ENCODE results near the gene RASA3.

RASA3 gene

GRCh38 chr13:114110091-114110829 is 22.2 kb downstream of the RASA3 start:
- H3K4me3 Mint-ChIP-seq = no peak overlapping the region
- no peaks in the 10 kb centered on the region for H3K9me3 Mint-ChIP-seq
- peaks cover 80% of the 10 kb centered on the region for H3K4me1 Mint-ChIP-seq
- H3K36me3 Mint-ChIP-seq (ENCODE audit: low read depth) = no peaks in the 10 kb centered on the region
- TF ChIP-seq, protein P1, sequence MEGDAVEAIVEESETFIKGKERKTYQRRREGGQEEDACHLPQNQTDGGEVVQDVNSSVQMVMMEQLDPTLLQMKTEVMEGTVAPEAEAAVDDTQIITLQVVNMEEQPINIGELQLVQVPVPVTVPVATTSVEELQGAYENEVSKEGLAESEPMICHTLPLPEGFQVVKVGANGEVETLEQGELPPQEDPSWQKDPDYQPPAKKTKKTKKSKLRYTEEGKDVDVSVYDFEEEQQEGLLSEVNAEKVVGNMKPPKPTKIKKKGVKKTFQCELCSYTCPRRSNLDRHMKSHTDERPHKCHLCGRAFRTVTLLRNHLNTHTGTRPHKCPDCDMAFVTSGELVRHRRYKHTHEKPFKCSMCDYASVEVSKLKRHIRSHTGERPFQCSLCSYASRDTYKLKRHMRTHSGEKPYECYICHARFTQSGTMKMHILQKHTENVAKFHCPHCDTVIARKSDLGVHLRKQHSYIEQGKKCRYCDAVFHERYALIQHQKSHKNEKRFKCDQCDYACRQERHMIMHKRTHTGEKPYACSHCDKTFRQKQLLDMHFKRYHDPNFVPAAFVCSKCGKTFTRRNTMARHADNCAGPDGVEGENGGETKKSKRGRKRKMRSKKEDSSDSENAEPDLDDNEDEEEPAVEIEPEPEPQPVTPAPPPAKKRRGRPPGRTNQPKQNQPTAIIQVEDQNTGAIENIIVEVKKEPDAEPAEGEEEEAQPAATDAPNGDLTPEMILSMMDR (IDR thresholded peaks at IDR 0.05) = no peak
- no peak overlapping the region for H3K27ac Mint-ChIP-seq
- DNase-seq = no peak
- H3K27me3 Mint-ChIP-seq (ENCODE audit: low read depth, poor library complexity) = peaks cover 16% of the 10 kb centered on the region

- Mint-ChIP-seq H3K4me1 (peaks cover 75% of the 10 kb centered on the region), H3K36me3 (ENCODE audit: low read depth) (no peaks in the 10 kb centered on the region), H3K4me3 (no peak overlapping the region), H3K27me3 (ENCODE audit: low read depth, poor library complexity) (peaks cover 16% of the 10 kb centered on the region), H3K9me3 (no peaks in the 10 kb centered on the region), H3K27ac (no peak overlapping the region)
- TF ChIP-seq, protein P1 (IDR thresholded peaks at IDR 0.05) = no peak
- no peak for DNase-seq
Observed at GRCh38 chr13:114109641-114110041, 22.8 kb downstream of the RASA3 start.

DNA sequence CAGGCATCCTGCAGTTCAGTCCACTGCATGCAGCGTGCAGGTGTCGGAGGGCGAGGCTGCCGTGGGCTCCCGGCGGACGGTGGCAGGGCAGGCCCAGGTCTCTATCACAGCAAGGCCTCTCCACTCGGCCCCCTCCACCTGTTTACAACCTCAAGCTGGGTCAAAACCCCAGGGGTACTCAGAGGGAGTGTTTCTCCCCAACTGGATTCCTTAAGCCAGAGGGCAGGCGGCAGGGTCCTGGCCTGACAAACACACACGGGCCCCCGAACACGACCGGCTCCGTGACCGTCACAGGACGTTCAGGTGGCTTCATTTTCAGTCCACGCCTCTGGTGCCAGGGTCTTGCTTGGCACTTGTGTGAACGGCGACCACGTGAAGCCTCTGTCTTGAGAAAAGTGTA is 23.5 kb downstream of the RASA3 start:
- TF ChIP-seq, protein P1 (IDR thresholded peaks at IDR 0.05) = no peak
- no peak for DNase-seq
- no peaks in the 10 kb centered on the region for H3K9me3 Mint-ChIP-seq
- H3K4me3 Mint-ChIP-seq = no peak overlapping the region
- H3K4me1 Mint-ChIP-seq = peaks cover 68% of the 10 kb centered on the region
- H3K36me3 Mint-ChIP-seq (ENCODE audit: low read depth) = no peaks in the 10 kb centered on the region
- no peak overlapping the region for H3K27ac Mint-ChIP-seq
- peaks cover 16% of the 10 kb centered on the region for H3K27me3 Mint-ChIP-seq (ENCODE audit: low read depth, poor library complexity)

- peaks cover 15% of the 10 kb centered on the region for H3K27me3 Mint-ChIP-seq (ENCODE audit: low read depth, poor library complexity)
- no peaks in the 10 kb centered on the region for H3K9me3 Mint-ChIP-seq
- peak; percentile 0 for DNase-seq
- H3K4me1 Mint-ChIP-seq = peaks cover 67% of the 10 kb centered on the region
- H3K4me3 Mint-ChIP-seq = no peak overlapping the region
- H3K36me3 Mint-ChIP-seq (ENCODE audit: low read depth) = no peaks in the 10 kb centered on the region
- TF ChIP-seq, protein P1 (IDR thresholded peaks at IDR 0.05) = no peak
- no peak overlapping the region for H3K27ac Mint-ChIP-seq
Observed at GRCh38 chr13:114108141-114108761, 24.2 kb downstream of the RASA3 start.

DNA sequence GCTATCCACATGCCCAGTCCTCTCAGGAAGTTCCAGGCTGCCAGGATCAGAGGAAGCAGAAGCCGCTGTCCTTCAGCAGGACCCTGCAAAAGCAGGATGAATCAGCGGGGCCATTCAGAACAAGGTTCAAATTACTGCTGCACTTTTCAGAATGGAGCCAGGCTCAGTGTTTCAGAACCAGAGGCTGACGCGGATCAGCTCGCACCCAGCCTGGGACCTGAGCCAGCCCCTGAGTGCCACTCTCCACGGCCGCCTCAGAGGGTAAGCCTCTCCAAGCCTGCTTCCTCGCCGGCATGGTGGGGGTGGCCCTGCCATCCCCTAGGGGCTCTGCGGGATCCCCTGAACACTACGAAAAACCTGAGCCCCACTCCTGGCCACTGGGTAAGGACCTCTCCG is 24.7 kb downstream of the RASA3 start:
- no peak for DNase-seq
- Mint-ChIP-seq H3K36me3 (ENCODE audit: low read depth) (no peaks in the 10 kb centered on the region), H3K9me3 (no peaks in the 10 kb centered on the region), H3K27me3 (ENCODE audit: low read depth, poor library complexity) (peaks cover 13% of the 10 kb centered on the region), H3K4me1 (peaks cover 61% of the 10 kb centered on the region), H3K27ac (no peak overlapping the region), H3K4me3 (no peak overlapping the region)
- TF ChIP-seq, protein P1 (IDR thresholded peaks at IDR 0.05) = no peak
